HG02973 (cell line): ENCODE results near the gene AP5Z1.

Experiments
- ATAC-seq: cut with Tn5 transposase; IDR thresholded peaks from one replicate; pipeline ENCODE4 v1.9.1; 2021; ENCODE audit warnings: moderate library complexity; ENCODE audit not compliant: unreplicated experiment

The AP5Z1 gene

DNA sequence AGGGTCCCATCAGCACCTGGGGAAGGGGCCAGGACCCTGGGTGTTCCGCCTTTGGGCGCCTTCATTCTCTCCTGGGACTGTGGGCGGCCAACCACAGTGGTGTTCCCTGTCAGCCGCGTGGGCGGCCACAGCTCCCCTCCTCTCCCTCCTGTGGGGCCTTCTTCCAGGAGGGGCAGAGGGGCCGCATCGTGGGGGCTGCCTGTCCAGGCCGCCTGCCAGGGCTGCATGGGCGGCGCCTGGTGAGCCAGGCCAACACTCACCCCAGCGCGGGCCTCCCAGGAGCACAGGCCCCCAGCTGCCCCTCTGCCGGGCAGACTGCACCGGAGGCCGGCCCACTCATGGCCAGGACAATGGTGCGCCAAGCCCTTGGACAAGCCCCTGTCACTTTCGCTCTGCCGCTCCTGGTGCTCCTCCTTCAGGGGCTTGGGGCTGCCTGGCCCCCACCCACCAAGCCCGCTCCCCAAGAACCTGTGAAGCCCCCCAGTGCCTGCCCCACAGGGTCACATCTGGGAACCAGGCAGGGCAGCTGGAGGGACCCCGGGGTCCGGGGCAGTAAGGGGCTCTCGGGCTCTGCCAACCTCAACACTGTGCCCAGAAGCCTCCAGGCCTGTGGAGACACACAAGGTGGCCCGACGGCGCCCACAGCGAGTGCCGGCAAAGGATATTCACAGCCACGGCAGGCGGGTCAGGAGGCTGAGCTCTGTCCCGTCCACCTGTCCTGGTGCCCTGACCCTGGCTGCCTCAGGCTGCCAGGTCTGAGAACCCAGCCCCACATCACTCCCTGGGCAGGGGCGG, 42.8 kb downstream of the AP5Z1 start:
- no peak for ATAC-seq

- no peak for ATAC-seq
These were observed 44.4 kb downstream of the AP5Z1 start for GRCh38 chr7:4819560-4820404.

DNA sequence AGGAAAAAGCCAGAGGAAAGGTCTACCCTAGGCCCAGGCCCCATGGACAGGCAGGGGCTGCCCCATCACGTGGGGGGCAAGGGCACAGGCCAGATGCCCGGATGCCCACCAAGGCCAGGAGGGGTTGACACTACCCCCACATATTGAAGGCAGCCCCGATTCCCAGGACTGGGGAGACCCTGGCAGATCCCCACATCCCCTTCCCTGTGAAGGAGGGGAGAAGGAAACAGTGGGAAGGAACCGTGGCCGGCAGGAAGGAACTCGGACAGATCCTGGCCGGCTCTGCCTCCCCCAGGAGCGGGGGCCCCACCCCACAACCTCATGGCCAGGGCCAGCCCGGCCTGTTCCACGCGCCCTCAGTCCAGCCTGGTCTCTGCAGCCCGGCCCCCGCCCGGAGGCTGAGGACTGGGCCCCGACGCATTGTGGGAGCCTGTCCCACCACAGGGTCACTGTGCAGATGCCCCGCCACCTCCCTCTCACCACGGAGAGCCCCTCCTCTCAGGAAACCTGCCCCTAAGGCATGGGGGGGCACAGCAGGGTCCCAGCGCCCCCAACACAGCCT, 45.1 kb downstream of the AP5Z1 start:
- no peak for ATAC-seq

DNA sequence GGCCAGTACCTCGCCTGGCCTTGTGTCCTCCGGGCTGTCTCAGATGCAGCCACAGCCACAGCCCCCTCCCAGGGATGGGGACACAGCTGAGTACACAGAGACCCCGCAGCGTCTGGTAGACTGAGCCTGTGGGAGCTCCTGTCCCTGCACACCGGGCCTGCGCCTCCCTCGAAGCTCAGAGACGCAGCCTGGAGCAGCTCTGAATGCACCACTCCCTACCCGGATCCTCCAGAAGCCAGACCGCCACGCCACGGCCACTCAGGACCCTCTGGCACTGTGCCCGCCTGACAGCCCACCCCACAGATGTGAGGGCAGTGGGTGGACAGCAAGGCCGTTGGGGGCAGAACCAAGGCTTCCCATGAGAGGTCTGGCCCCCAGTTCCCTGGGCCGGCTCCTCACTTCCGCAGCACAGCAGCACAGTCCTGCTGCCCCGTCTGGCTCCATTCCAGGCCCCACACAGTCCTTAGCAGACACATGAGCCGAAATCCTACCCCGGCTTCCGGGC, 45.6 kb downstream of the AP5Z1 start:
- ATAC-seq: no peak

DNA sequence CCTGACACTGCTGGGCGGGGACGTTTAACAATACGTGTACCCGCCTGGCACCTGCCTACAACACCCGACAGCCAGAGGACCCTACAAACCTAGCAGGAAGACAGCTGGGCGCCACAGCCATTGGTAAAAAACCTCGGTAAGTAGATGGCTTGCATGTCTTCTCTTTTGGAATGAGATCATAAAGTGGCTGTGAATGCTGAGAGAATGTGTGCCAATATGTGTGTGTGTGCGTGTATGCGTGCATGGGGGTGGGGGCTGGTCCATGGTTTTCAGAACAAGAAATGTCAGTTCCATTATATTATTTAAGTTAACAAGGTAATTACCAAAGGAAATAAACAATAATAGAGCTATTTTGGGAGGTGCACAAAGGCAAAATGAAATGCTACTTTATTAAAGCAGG, 47.3 kb downstream of the AP5Z1 start:
- no peak for ATAC-seq

GRCh38 chr7:4823441-4824119, 48.2 kb downstream of the AP5Z1 start:
- ATAC-seq: no peak

- no peak for ATAC-seq
These were observed 48.8 kb downstream of the AP5Z1 start for GRCh38 chr7:4824120-4824775.

DNA sequence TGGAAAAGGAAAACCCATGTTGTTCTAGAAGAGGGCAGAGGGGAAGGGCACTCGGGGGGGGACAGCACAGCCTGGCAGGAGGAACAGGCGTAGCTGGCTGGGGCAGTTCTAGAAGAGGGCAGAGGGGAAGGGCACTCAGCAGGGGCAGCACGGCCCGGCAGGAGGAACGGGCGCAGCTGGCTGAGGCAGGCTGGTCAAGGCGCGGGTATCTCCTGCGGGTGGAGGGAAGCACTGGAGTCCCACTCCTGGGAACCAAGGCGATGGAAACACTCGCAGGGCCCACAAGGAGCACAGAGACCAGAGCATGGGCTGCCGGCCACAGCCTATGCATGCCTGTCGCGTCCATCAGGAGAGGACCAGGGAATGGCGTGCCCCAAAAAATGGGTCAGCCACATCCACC, 49.7 kb downstream of the AP5Z1 start:
- no peak for ATAC-seq

DNA sequence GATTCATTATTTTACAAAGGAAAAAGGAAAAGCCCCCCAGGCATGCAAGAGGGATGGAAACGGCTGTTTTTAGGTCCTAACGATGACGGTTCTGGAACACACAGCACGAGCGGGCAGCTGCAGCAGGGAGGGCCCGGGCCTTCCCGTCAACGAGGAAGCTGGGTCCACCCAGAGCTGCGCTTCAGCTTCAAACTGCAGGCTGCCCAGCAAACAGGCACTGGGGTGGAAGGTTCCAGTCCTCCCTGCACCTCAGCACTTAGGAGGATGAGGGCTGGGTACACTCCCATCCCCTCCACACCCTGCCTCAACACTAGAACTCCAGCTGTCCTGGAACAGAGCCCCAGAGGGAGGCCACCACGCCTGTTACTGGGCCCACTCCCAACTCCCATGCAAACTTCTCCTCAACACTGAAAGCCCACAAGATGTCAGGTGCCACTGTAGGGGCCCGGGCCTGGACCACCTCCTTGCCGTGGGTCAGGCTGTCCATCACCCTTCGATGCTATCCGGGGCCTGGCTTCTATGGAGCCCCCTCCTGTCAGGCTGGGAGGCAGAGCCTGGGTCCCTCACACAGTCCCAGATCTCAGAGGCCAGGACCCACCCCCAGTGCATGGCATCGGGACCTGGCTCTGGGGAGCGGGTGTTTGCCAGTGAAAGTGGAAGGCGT, 53.4 kb downstream of the AP5Z1 start:
- ATAC-seq: no peak

- no peak for ATAC-seq
These were observed 54.8 kb downstream of the AP5Z1 start for GRCh38 chr7:4830176-4830575.

GRCh38 chr7:4831723-4832495, 56.5 kb downstream of the AP5Z1 start:
- no peak for ATAC-seq

GRCh38 chr7:4832711-4833110, 57.3 kb downstream of the AP5Z1 start:
- ATAC-seq: no peak

DNA sequence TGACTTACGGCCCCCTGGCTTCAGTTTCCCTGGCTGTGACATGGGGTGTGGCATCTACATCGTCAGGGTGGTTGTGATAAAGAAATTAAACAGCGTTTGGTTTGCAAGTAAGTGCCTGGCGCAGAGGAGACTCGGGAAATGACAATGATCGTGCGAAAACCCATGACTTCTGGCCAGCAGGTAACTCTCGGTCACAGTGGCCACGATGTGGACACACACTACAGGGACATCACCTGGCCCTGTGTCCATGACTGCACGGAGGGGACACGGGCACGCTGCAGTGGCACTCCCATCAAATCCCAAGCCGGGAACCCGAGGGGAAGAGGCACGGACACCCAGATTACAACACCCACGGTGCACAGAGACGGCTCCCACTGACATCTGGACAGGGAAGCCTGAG, 57.8 kb downstream of the AP5Z1 start:
- no peak for ATAC-seq

DNA sequence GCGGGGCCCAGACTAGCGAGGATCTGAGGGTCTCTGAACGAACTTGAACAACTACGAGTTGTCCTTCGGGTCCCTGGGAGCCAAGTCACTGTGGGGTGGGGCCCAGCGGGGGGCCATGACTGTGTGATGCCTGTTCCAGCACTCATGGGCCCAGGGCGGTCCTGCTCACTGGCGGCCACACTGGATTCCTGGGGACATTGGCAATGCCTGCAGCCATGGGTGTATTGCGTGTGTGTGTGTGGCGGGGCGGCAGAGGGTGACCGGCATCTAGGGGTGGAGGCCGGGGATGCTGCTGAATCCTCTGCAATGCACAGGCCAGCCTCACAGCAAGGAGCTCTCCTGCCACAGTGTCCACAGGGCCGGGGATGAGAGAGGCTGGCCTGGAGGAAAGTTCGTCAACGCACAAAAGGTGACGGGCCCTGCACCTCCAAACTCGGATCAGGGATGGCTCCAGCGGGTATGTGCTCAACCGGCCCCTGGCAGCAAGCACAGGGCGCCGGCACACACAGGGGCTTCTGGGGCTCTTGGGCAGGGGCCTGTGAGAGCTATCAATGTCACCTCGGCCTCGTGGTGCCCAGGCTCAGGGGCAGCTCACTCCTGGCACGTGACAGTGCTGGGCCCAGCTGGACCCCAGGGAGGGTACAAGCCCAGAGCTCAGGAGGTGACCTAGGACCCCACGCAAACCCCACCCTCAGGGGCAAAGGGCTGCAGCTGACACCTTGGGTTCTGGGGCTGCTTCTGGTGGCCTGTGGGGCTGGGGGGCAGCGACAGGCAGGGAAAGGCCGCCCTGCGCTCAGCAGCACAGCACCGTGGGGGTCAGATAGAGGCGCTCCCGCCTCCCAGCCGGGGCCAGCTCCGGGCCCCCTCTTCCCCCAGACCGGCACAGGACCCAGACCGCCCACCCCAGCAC, 58.5 kb downstream of the AP5Z1 start:
- ATAC-seq: no peak

DNA sequence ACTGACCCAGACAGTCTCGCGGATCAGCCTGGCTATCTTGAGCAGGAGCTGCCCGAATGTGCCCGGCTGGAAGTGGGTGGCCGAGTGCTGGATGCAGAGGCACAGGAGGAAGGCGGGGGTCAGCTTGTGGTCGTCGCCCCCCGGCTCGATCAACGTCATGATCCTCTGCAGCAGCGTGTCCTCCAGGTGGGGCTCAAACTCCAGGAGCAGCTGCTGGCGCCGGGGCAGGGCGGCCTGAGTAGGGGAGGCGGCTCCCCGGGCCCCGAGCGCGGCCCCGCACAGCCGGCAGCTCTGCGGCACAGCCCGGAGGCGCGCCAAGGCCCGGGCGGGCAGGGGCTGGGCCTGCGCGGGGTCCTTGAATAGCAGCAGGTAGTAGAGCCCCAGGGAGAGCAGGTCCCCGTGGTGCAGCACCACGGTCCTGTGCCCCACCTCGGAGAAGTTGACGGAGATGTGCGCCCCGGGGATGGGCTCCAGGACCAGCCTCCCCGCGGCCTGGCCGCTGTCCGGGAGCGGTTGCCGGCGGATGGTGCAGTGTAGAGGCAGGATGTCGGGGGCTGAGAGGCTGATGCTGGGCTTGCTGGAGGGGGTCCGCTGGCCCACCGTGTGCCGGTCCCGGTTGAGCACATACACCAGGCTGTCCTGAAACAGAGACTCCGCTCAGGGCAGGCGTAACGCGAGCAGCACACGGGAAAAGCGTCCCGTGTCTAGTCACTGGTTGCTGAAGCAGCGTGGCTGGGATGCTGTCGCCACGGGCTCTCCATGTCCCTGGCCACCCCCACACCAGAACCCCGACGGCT, 59.4 kb downstream of the AP5Z1 start:
- no peak for ATAC-seq

- no peak for ATAC-seq
These were observed 60.2 kb downstream of the AP5Z1 start for GRCh38 chr7:4835398-4836205.

DNA sequence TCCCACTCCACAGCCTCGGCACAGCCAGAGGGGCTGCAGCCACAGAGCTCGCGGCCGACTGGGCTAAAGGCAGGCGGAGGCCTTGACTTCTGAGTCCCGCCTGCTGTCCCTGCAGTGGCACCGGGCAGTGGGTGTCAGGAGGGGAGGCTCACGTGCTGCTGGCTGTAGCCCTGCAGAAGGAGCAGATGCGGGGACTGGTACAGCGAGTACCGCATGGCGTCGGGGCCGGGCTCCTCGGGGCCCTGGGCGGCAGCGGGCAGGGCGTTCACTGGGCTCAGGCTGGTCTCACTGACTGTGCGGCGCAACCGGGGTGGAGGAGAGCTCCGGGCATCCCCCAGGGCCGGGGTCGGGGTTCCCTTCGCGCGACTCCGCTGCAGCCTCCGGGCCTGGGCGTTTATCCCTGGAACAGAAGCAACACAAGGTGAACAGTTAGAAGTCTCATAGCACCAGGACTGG, 60.8 kb downstream of the AP5Z1 start:
- no peak for ATAC-seq
